Subcutaneous adipose tissue (tissue), 4 donors: ENCODE results near the gene TXNDC17. TPM values are rescaled to one million over a fixed set of nuclear protein-coding genes. Genes with fewer than 3 reads are reported as not detected.

ENCODE experiments used
- CTCF ChIP-seq: fragments of 450-650 bp; IDR thresholded peaks from one replicate; pipeline ENCODE4 v1.5.1; 2016; ENCODE audit warnings: low read depth, mild to moderate bottlenecking, control low read depth, antibody characterized with exemption, moderate library complexity
- small RNA-seq: library from RNA; depleted of rRNA; stranded (forward); fragments of <200 nt; gene quantifications from one replicate; pipeline ENCODE3, GENCODE V24; 2016
- total RNA-seq, 4 donors: library from RNA; depleted of rRNA; stranded (reverse); fragments of >200 nt; gene quantifications; one replicate each; pipeline ENCODE4 v1.1.0, GENCODE V29; 2016

The TXNDC17 gene
- total RNA-seq, 4 donors from 2014 or later, result 67.0 to 216 (median 115) TPM

GRCh38 chr17:6690641-6691040 is 49.8 kb downstream of the TXNDC17 start:
- TF ChIP-seq CTCF, result no peak

GRCh38 chr17:6691546-6691945 is 50.7 kb downstream of the TXNDC17 start:
- no peak for TF ChIP-seq CTCF

Small RNA genes lying within 50 kb of the gene (small RNA-seq; reads per million reads assigned to genes)
- not detected for gene MIR4520-1
- gene RNA5SP435, result 0.36 reads per million

Other genes starting within 250 kb of the TXNDC17 start
- not detected for gene AIPL1, start 205.9 kb upstream of the TXNDC17 start, total RNA-seq
- 1 to 10 TPM in 2 of 4 donors, not detected in 2; 2.4 to 2.6 TPM for gene PIMREG, start 196.6 kb upstream of the TXNDC17 start, total RNA-seq
- gene PITPNM3, start 84.5 kb upstream of the TXNDC17 start, total RNA-seq, result 1 to 10 TPM in 2 of 4 donors, under 1 TPM in 2; 0.34 to 1.9 (median 1.2) TPM
- 10 to 100 TPM; 10.6 to 17.5 (median 11.1) TPM for gene KIAA0753, start 349 bp upstream of the TXNDC17 start, total RNA-seq
- 10 to 100 TPM in 3 of 4 donors, 1 to 10 TPM in 1; 6.2 to 18.8 (median 12.1) TPM for gene MED31, start 10.5 kb downstream of the TXNDC17 start, total RNA-seq
- 1 to 10 TPM in 1 of 4 donors, under 1 TPM in 1, not detected in 2; 0.85 to 2.0 TPM for gene C17orf100, start 10.7 kb downstream of the TXNDC17 start, total RNA-seq
- gene SLC13A5, start 72.3 kb downstream of the TXNDC17 start, total RNA-seq, result not detected
- 100 to 1,000 TPM in 1 of 4 donors, 10 to 100 TPM in 3; 29.5 to 128 (median 34.2) TPM for gene XAF1, start 115.0 kb downstream of the TXNDC17 start, total RNA-seq
- 1 to 10 TPM in 1 of 4 donors, under 1 TPM in 1, not detected in 2; 0.66 to 4.7 TPM for gene FBXO39, start 135.2 kb downstream of the TXNDC17 start, total RNA-seq
- gene TEKT1, start 190.7 kb downstream of the TXNDC17 start, total RNA-seq, result not detected